ENCODE data around the gene TH. TPM values are rescaled to one million over a fixed set of nuclear protein-coding genes. Genes with fewer than 3 reads are reported as not detected.

Gene TH
- total RNA-seq (not detected), polyA plus RNA-seq (ENCODE audit: insufficient read depth, low read depth, low replicate concordance) (not detected)
- long read RNA-seq, donor 1, result 0 reads
- long read RNA-seq, donor 2, result 0 reads
- long read RNA-seq, donor 3, result 0 reads
- long read RNA-seq, donor 4, result 0 reads
- long read RNA-seq, donor 5, result 0 reads
- long read RNA-seq, donor 6, result 0 reads
- long read RNA-seq, donor 7, result 0 reads
- long read RNA-seq, donor 8, result 0 reads
- long read RNA-seq, donor 9, result 0 reads
- long read RNA-seq, donor 10, result 0 reads

DNA sequence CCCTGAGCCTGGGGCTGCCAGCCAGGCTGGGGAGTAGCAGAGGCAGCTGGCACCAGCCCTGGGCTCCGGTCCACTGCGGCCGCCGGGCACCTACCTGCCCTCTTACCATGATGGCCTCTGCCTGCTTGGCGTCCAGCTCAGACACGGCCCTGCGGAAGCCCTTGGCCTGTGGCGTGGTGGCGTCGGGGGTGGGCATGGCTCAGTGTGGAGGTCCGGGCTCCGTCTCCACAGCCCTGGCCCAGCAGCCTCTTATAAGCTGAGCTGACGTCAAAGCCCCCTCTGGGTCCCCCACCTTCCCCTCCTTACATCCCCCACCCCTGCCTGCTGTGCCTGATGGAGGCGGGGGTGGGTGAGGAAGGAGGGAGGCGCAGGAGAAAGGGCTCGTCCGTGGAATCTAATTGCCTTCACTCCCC, at the start of gene TH:
Gene TH, minus strand, starts transcription at position 225 of the 413 bp plus-strand sequence. Its CDS starts 29 bp downstream, at position 196.
- Histone ChIP-seq H3K4me3 (ENCODE audit: low read length in 3 of 3) (no peak within 1 kb of the TSS), H3K4me1 (ENCODE audit: control insufficient read depth in 2 of 3, insufficient read depth in 2 of 3, low read depth in 1 of 3, low read length in 3 of 3) (no peaks in the 10 kb centered on the region), H3K36me3 (ENCODE audit: control insufficient read depth in 2 of 3, insufficient read depth in 3 of 3, low read length in 3 of 3) (no peaks in the 10 kb centered on the region), H3K27me3 (ENCODE audit: control insufficient read depth, insufficient read depth, low read length) (no peaks in the 10 kb centered on the region), H3K27ac (ENCODE audit: low read depth in 2 of 2, low read length in 2 of 2) (no peak within 1 kb of the TSS), H3K9ac (ENCODE audit: low read length in 3 of 3) (no peak within 1 kb of the TSS), H3K9me3 (ENCODE audit: control insufficient read depth in 2 of 3, insufficient read depth in 1 of 3, low read length in 3 of 3) (no peaks in the 10 kb centered on the region)
- DNase-seq, result no peak
- TF ChIP-seq, protein P1, sequence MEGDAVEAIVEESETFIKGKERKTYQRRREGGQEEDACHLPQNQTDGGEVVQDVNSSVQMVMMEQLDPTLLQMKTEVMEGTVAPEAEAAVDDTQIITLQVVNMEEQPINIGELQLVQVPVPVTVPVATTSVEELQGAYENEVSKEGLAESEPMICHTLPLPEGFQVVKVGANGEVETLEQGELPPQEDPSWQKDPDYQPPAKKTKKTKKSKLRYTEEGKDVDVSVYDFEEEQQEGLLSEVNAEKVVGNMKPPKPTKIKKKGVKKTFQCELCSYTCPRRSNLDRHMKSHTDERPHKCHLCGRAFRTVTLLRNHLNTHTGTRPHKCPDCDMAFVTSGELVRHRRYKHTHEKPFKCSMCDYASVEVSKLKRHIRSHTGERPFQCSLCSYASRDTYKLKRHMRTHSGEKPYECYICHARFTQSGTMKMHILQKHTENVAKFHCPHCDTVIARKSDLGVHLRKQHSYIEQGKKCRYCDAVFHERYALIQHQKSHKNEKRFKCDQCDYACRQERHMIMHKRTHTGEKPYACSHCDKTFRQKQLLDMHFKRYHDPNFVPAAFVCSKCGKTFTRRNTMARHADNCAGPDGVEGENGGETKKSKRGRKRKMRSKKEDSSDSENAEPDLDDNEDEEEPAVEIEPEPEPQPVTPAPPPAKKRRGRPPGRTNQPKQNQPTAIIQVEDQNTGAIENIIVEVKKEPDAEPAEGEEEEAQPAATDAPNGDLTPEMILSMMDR (IDR thresholded peaks at IDR 0.05; ENCODE audit: borderline replicate concordance, extremely low read depth, insufficient read depth), result no peak
- intact Hi-C loops (cut with DNase I), result no loop called here
- FAIRE-seq, result no peak

DNA sequence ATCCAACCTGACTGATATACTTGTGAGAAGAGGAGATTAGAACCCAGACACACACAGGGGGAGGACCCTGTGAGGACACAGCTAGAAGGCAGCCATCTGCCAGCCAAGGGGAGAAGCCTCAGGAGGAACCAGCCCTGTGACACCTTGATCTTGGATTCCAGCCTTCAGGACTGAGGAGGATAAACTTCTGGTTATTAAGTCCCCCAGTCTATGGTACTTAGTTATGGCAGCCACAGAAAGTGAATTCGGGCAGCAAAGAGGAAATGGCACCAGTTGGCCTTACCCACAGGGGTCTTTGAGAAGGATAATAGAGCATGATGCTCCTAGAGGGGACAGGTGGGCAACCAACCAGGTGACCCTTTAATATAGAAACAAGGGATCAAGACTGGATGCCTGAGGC, 49.4 kb upstream of the TH start:
- Histone ChIP-seq H3K36me3 (ENCODE audit: control insufficient read depth in 2 of 3, insufficient read depth in 3 of 3, low read length in 3 of 3) (no peaks in the 10 kb centered on the region), H3K4me1 (ENCODE audit: control insufficient read depth in 2 of 3, insufficient read depth in 2 of 3, low read depth in 1 of 3, low read length in 3 of 3) (no peaks in the 10 kb centered on the region), H3K9me3 (ENCODE audit: control insufficient read depth in 2 of 3, insufficient read depth in 1 of 3, low read length in 3 of 3) (peaks cover 0 to 7% (median 0%) of the 10 kb centered on the region in 3 donors), H3K27ac (ENCODE audit: low read depth in 2 of 2, low read length in 2 of 2) (no peak overlapping the region), H3K9ac (ENCODE audit: low read length in 3 of 3) (no peak overlapping the region), H3K4me3 (ENCODE audit: low read length in 3 of 3) (no peak overlapping the region), H3K27me3 (ENCODE audit: control insufficient read depth, insufficient read depth, low read length) (no peaks in the 10 kb centered on the region)
- FAIRE-seq (no peak), DNase-seq (no peak)
- TF ChIP-seq, protein P1 (IDR thresholded peaks at IDR 0.05; ENCODE audit: borderline replicate concordance, extremely low read depth, insufficient read depth), result no peak
- intact Hi-C loops (cut with DNase I), result no loop called here

DNA sequence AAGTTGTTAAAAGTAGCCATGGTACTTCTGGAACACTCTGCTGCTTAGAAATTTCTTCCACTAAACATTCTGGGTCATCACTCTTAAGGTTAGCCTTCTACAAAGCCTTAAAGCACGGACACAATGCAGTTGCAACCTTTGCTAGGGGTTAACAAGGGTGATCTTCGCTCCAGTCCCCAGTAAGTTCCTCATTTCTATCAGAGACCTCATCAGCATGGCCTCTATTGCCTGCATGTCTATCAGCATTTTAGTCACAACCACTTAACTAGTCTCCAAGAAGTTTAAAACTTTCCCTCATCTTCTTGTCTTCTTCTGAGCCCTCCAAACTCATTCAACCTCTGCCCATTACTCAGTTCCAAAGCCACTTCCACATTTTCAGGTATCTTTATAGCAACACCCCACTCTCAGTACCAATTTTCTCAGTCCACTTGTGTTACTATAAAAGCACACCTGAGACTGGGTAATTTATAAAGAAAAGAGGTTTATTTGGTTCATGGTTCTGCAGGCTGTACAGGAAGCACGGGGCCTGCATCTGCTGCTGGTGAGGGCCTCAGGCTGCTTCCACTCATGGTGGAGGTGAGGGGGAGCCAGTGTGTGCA, 48.7 kb upstream of the TH start:
- no peaks in the 10 kb centered on the region for H3K4me1 ChIP-seq (ENCODE audit: control insufficient read depth in 2 of 3, insufficient read depth in 2 of 3, low read depth in 1 of 3, low read length in 3 of 3)
- FAIRE-seq (no peak), DNase-seq (no peak)
- H3K9ac ChIP-seq (ENCODE audit: low read length in 3 of 3), result no peak overlapping the region
- H3K27ac ChIP-seq (ENCODE audit: low read depth in 2 of 2, low read length in 2 of 2), result no peak overlapping the region
- H3K36me3 ChIP-seq (ENCODE audit: control insufficient read depth in 2 of 3, insufficient read depth in 3 of 3, low read length in 3 of 3), result no peaks in the 10 kb centered on the region
- intact Hi-C loops (cut with DNase I), result no loop called here
- H3K9me3 ChIP-seq (ENCODE audit: control insufficient read depth in 2 of 3, insufficient read depth in 1 of 3, low read length in 3 of 3), result peaks cover 0 to 7% (median 0%) of the 10 kb centered on the region in 3 donors
- H3K4me3 ChIP-seq (ENCODE audit: low read length in 3 of 3), result no peak overlapping the region
- no peaks in the 10 kb centered on the region for H3K27me3 ChIP-seq (ENCODE audit: control insufficient read depth, insufficient read depth, low read length)
- TF ChIP-seq, protein P1 (IDR thresholded peaks at IDR 0.05; ENCODE audit: borderline replicate concordance, extremely low read depth, insufficient read depth), result no peak
